NCI-H2196 (cell line): ENCODE results near the gene RASGRP4.

Experiments
- DNase-seq: peaks from one replicate; lab custom pipeline; 2025; ENCODE audit not compliant: unreplicated experiment; lab: John Stamatoyannopoulos, UW

Gene RASGRP4

DNA sequence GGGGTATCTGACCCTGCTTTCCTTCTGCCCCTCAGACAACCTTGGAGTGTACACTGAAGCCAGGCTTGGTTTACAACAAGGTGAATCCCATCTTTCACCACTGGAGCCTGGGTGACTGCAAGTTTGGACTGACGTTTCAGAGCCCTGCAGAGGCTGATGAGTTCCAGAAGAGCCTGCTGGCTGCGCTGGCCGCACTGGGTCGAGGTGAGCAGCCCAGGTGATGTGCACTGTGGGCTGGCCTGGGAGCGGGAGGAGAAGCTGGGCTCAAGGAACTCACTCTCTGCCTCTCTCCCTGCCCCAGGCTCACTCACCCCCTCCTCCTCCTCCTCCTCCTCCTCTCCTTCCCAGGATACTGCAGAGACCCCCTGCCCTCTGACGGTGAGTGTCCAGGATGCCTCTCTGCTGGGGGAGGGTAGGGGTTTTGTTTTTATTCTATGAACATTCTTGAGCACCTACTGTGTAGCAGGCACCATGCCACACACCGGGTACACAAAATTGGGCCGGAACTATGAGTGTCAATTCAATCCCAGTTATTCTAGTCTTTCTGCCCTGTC lies 34.0 kb downstream of the RASGRP4 start:
- no peak for DNase-seq

DNA sequence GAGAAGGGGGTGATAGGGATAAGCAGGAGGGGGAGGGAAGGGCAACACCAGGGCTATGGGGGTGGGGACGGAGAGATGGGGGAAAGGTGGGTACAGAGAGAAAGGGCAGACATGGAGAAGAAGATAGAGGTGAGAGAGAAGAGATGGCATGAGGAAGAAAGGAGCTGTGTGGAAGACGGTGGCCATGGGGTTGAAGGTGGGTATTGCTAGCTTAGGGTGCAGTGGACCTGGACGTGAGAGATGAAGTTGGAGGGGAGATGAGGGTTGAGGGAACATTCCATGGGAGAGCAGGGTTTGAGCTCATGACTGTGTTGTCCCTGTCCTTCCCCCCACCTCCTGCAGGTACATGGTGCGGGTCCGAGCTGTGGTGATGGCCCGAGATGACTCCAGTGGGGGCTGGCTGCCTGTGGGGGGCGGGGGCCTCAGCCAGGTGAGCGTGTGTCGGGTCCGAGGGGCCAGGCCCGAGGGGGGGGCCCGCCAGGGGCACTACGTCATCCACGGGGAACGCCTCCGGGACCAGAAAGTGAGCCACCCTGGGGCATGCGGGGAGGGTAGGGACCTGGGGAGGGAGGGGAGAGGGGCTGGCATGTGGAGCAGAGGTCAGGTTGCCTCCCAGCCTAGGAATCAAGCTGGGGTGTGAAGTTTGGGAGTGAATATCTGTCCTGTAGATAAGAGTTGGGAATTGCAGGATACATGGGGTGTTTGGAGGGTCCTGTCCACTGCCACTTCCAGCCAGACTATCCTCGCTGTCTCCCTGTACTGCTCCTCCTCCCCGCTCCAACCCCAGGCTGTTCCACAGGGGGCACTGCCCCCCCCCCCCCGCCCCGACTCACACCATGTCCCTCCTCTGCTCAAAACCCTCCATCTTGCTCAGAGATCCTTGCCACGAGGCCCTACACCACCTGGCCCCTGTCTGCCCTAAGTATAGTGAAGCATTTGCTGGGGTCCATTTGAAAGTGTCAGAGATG lies 35.8 kb downstream of the RASGRP4 start:
- no peak for DNase-seq

DNA sequence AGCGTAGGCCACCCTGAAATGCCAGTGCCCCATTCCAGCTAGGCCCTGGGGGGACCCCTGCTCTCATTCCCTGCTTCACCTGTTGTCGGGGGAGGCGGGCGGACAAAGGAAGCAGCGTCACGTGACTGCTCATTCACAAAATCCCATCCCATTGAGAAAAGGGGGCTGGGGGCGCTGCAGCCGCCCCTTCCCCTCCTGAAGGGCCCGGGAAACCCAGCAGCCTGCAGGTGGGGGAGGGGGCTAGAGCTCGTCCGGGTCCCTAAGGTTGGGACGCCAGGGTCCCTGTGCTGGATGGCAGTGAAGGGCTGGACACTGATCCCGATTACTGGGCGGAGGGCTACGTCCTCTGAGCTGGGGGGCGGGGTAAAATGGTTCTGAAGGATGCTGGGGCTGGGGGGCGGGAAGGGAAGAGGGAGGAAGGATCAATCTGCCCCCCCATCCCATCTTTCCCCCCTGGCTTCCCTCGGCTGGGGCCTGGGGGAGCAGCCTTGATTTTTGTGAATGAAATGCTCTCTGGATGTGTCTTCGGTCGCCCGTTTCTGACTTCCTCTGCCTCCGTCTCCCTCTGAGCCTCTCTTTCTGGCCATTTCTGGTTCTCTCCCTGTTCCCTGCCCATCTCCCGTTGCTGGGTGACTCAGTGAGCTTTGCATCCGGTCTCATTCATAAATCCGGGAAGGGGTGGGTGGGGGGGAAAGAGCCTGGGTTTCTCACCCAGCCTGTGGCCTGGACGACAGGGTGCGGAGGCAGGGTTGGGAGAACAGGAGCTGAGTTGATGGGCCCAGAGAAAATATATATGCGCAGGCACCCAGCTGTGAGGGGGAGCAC lies 36.7 kb downstream of the RASGRP4 start:
- no peak for DNase-seq

DNA sequence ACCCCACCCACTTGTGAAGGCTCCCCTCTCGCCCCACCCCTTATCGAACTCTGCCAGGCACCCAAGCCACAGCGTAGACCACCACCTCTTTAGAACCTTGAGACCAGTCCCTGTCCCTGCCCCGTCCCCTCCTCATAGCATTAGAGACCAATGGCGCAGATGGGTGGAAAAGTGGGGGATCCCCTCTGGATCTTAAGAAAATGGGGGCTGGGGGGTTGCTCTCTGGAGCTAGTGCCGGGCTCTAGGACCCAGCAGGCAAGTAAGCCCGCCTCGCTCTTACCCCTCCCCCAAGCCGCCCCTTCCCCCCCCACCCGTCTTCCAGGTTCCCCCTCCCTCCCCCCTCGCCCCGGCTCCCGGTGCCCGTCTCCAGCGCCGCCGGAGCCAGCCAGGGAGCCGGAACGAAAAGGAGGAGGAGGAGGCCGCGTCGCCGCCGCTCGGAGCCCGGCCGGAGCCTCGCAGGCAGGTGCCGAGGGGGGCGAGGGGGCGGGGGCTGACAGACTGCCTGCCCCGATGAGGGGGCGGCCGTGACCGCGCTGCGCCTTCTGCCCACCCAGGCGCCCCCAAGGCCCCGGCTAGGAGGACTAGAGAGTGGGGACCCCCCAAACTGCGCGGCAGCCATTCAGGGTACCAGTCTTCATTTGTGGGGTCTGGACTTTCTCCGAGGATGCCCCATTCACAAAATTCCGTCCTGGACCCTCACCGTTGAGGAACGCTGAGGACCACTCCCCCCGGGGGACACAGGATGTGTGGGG lies 37.5 kb downstream of the RASGRP4 start, which contains the start of gene SPRED3:
Gene SPRED3 (plus strand): TSS at position 349 of the 752 bp plus-strand sequence. CDS start 1,606 bp downstream, outside the sequence.
- DNase-seq = peak; percentile 51

DNA sequence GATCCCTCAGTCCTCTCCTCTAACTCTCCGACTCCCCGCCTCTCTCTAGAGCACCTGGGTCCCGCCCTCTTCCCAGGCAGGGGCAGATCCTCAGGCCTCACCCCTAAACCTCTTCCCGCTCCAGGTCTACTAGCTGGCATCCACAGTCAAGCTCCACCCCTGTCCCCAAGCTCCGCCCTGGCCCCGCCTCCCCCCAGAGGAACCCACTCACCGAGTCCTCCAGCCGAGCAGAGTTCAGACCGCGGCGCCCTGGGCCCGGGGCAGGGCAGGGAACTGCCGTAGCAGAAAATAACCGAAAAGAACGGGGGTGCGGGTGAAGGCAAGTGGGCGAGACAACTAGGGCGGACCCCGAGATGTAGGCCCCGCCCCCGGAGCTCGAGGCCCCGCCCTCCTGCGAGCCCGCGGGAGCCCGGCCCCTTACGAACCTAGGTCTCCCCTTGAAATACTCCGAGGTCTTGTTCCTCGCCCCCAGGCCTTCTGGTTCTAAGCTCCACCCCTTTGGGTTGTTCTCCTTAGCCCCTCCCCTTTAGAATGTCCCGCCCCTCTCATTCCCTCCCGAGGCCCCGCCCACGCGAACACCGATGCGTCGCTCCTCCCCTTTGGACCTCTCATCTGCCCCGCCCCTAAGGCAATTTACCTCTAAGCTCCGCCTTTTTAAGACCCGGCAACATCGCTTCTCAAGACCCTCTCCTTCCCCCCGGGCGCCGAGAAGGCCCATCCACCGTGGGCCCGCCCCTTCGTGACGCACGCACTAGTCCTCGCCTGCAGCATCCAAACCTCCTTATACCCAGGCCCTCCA lies 38.3 kb downstream of the RASGRP4 start, which contains the start of gene GGN:
Gene GGN (minus strand): TSS at position 485 of the 799 bp plus-strand sequence. CDS start 773 bp downstream, outside the sequence.
- DNase-seq = peak; percentile 90

DNA sequence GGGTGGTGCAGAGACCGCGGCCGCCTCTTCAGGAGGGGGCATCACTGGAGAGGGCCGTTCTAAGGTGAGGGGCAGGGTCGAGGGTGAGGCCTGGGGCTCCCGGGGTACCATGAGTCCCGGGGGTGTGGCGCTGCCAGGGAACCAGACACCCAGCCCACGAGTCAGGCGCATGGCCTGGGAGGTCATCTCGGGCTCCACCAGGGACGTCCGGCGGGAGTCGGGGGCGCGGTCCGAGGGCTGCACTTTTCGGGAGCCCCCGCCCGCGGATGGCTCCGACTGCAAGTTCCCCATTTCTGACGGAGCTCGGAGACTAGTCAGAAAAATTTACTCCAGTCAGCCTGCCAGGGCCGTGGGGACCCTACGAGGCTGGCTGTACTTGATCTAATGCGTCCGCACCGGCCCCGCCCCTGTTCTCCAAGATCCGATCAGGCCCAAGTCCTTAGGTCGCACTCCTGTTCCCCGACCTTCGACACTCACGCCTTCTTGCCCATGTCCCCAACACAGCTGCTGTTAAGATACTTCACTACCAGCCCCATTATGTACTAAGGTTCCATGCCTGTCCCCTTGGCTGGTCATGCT lies 39.0 kb downstream of the RASGRP4 start:
- DNase-seq = no peak

DNA sequence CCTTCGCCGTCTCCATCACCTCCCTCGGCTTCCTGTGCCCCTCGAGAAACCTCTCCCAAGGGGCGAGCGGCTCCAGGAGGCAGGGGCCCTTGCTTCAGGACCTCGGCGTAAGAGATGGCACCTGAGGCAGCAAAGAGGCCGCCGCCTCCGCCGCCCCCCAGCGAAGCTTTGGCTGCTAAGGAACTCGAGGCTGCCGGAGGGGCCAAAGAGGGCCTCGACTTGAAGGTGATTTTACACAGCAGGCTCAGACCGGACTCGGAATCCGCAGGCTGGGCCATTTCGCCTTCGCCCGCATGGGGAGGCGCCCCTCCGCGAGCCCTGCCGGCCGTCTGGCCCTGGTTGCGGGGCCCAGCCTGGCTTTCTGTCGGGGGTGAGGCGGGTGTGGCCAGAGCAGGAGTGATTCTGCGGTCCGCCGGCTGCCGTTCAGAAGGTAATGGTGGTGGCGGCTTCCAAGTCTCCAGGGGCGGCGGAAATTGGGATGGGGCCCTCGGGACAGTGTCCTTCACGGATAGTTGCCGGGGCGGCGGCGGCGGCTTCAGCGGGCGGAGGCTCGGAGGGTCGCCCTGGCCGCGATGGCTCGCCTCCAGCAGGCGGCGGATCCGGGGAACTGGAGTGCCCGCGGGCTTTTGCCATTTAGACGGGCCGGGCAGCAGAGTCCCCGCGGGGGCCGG lies 39.6 kb downstream of the RASGRP4 start:
- DNase-seq = no peak

DNA sequence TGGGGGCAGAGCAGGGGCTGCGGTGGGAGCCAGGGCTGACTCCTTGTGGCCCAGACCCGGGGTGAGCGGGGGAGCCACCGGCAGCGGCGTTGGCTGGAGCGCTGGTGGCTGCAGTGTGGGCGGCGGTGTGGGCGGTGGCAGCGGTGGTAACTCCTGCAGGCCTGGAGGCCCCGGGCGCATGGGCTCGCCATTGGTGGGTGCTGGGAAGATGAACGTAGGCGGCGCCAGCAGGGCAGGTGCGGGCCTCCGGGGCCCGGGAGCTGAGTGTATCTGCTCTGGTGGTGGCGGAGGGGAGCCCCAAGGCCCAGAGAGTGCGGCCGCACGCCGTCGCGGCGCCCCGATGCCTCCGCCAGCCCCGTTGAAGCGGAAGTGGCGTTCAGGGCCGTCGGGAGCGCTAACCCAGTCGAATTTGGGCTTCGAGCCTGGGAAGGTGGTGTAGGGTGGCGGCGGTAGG lies 40.2 kb downstream of the RASGRP4 start:
- DNase-seq = no peak

DNA sequence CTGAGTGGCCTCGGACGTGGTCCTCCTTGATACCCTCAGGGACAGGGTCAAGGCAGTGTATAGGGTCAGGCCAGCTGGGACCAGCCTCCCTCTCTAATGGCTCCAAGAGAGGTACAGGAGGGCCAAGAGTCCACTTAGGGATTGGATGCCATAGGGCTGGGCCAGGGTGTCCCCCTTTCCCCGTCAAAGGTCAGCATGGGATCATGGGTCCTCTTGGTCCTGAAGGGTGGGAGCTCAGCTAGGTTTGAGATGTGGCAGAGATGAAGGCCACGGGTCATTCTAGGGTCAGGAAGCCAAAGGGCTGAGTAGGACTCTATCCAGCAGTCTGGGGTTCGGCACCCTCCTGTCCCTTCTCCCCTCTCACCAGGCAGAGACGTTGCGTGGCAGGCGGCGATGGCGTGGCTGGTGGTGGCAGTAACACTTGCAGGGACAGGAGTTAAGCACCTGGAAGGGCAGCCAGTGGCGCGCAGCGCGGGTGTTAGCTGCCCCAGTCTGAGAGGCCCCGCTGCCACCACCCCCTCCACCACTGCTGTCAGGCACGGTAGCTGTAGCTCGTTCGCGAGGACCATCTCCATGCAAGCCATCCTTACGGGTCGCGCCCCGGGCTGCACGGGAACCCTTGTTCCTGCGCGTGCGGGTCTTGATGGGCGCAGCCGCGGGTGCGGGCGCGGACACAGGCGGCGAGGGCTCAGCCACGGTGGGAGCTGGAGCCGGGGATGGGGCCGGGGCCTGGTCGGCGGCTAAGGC lies 40.8 kb downstream of the RASGRP4 start:
- DNase-seq = no peak

DNA sequence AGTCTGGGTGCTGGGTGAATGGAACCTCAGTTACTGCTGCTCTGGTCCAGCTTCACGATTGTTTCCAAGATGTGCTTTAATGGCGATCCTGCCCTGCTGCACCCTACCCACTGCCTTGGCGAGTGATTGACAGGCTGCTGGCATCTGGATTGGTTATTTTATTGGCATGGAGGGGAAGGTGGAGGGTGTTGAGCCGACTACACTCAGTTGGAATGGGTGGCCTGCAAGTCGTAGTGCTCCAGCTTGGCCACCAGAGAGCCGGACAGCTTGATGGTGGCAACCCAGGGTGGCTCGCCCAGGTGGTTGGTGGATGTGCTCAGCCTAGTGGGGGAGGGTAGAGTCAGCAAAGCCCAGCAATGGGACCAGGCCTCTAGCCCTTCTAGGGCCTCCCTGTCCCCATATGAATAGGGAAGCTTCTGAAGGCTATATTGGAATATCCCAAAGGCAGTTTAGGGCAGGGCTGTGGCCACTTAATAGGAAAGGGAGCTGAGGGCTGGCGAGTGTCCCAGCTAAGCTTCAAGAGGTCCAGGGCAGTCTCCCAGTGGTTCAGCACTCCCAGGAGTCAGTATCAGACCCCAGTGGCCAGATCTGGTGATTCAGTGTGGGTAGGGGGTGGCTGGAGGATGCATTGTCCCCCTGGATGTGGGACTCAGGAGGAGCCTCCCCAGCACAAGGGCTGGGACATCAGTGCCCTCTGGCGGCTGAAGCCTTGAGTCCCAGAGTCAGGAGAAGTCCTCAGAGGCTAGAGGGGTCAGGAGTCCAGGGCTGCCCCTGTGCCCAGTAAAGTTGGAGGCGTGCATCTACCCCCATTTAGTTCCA lies 41.6 kb downstream of the RASGRP4 start:
- no peak for DNase-seq

DNA sequence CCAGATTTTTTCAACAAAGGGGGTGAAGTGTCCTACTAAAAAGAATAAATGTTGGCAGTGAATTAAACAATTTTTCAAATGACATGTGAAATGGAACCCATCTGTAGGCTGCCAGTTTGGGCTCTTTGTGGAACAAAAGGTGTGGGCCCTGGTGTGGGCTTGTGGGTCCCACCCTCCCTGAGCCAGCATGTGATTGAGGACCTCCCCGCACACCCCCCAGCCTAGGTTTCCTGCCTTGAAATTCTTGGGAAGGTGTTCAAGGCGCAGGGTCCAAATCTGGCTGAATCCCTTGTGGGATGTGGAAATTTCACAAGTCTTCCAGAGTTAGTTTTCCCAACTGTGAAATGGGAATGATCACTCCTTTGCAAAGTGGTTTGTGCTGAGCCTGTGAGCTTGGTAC lies 42.3 kb downstream of the RASGRP4 start:
- no peak for DNase-seq

DNA sequence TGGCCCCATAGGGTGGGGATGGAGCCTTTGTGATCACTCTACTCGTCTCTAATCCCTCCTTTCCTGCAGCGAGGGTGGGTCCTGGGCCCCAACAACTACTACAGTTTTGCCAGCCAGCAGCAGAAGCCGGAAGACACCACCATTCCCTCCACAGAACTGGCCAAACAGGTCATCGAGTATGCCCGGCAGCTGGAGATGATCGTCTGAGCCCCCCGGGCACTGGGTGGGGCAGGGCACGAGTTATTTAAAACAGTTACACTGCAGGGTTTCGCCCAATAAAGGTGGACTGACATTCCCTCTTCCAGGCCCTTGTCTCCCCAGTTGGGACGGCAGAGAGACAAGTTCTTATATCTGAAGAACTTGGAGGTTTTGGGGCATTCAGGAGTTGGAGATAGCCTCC lies 42.8 kb downstream of the RASGRP4 start:
- no peak for DNase-seq

DNA sequence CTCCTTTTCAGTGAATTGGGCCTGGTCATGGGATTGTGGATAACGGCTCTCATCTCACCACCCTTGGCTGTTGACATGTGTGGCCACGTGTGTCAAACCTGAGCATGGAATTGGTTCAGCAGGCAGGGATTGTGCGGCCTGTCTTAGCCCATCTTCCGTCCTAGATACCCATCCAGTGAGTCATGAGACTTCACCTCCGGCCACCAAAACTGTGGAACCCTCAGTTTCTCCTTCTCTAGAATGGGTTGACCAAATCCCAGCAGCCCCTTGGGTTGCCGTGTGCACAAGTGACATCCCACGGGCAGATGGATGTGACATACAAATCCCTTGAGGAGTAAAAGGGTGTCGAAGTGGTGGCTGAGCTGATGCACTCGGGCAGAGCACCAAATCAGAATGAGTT lies 44.9 kb downstream of the RASGRP4 start:
- no peak for DNase-seq

DNA sequence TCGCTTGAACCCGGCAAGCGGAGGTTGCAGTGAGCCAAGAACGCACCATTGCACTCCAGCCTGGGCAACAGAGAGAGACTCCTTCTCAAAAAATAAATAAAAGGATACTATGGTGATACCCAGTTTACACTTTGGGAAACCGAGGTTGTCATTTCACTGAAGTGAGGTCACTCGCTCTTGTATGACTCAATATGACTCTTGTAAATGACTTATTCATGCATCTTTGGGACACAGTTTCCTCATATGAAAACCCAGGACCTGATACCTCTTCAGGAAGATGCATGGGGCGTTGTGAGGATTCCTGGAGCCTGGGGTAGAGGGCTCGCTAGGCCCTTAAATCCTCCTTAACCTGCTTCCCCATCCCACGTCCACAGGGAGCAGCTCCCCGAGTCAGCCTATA lies 47.2 kb downstream of the RASGRP4 start:
- no peak for DNase-seq

DNA sequence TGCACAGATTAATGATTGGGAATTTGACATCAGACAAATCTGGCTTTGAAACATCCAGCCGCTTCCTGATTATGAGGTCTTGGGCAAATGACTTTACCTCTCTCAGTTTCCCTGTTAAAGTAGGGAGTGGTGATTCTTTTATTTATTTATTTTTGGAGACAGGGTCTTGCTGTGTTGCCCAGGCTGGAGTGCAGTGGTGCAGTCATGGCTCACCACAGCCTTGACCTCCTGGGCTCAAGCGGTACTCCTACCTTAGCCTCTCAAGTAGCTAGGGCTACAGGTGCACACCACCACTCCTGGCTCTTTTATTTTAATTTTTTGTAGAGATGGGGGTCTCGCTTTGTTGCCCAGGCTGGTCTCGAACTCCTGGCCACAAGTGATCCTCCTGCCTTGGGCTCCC lies 49.0 kb downstream of the RASGRP4 start:
- DNase-seq = no peak

DNA sequence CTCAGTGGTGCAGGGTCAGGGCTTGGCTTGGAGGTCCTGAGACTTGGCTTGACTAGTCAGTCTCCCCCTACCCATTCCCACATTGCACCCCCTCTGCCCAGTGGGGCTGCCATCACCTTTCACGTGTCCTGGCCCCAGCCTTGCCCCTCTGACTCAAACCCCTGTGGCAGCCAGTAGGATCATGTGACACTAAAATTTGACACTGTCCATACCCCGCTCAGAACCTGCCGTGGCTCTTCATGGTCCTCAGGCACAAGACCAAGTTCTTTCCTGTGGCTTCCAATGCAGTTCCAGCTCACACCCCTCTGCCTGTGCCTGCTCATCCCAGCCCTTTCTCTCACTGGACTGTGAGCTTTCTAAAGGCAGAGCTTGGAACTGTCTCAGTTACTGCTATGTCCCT lies 49.4 kb downstream of the RASGRP4 start:
- no peak for DNase-seq

DNA sequence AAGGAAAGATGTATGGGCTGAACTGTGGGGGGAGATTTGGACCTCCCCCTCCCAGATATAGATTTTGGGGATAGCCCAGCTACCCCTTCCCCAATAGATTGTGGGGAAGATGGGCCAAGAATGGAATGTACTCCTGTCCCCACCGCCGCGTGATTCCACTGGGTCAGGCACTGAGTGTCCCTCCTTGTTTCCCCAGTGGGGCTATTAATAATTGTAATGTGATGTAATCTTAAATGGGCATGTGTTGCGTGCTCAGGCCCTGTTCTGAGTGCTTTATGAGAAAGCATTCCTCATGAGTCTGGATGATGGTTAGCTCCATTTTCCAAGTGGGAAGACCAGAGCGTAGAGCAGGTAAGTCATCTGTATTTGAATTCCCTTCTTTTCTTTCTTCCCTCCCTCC lies 50.3 kb downstream of the RASGRP4 start:
- DNase-seq = no peak
